Activated CD4-positive, CD25-positive, alpha-beta regulatory T cell treated with anti-CD3 and anti-CD28 coated beads, Interleukin-2, amount 50 U/mL, for 72 hours (primary cell): ENCODE data around the gene ADORA1.
A peak's percentile ranks its signal among the peaks of the same experiment; 100 is the strongest.

Experiments
- DNase-seq: peaks from one replicate; pipeline ENCODE4 v3.0.0; 2021

Gene ADORA1

GRCh38 chr1:203175827-203176241 lies 48.3 kb downstream of the ADORA1 start:
- no peak for DNase-seq

- DNase-seq, result no peak
Measured at GRCh38 chr1:203176273-203177035, 48.9 kb downstream of the ADORA1 start.

- DNase-seq, result no peak
Measured at GRCh38 chr1:203177036-203177405, 49.5 kb downstream of the ADORA1 start.

GRCh38 chr1:203177470-203178039 lies 50.0 kb downstream of the ADORA1 start:
- no peak for DNase-seq

GRCh38 chr1:203178083-203178482 lies 50.6 kb downstream of the ADORA1 start:
- no peak for DNase-seq

GRCh38 chr1:203178821-203179666 lies 51.5 kb downstream of the ADORA1 start:
- no peak for DNase-seq

GRCh38 chr1:203179667-203180005 lies 52.1 kb downstream of the ADORA1 start:
- no peak for DNase-seq

GRCh38 chr1:203180611-203181330 lies 53.2 kb downstream of the ADORA1 start:
- DNase-seq, result no peak

- DNase-seq, result no peak
Measured at GRCh38 chr1:203181586-203182386, 54.3 kb downstream of the ADORA1 start.

GRCh38 chr1:203182387-203182953 lies 54.9 kb downstream of the ADORA1 start:
- DNase-seq, result no peak

- no peak for DNase-seq
Measured at GRCh38 chr1:203183828-203184227, 56.3 kb downstream of the ADORA1 start.

GRCh38 chr1:203184467-203184866 lies 56.9 kb downstream of the ADORA1 start:
- no peak for DNase-seq

GRCh38 chr1:203185061-203185461 lies 57.5 kb downstream of the ADORA1 start:
- DNase-seq, result no peak

- peak; percentile 16 for DNase-seq
Measured at GRCh38 chr1:203185585-203185984, 58.1 kb downstream of the ADORA1 start.

GRCh38 chr1:203186091-203186445 lies 58.5 kb downstream of the ADORA1 start:
- no peak for DNase-seq

GRCh38 chr1:203186446-203187303 lies 59.1 kb downstream of the ADORA1 start, which contains the start of gene CHI3L1:
Gene CHI3L1 (minus strand): TSS chr1:203186704. CDS start chr1:203186623, 81 bp downstream.
- DNase-seq, result no peak

- no peak for DNase-seq
Measured at GRCh38 chr1:203187304-203187685, 59.8 kb downstream of the ADORA1 start.

GRCh38 chr1:203187689-203188264 lies 60.3 kb downstream of the ADORA1 start:
- DNase-seq, result no peak

- DNase-seq, result no peak
Measured at GRCh38 chr1:203188686-203189232, 61.2 kb downstream of the ADORA1 start.

- peak; percentile 18 for DNase-seq
Measured at GRCh38 chr1:203189951-203190352, 62.4 kb downstream of the ADORA1 start.
